Epithelial cell of esophagus (primary cell): ENCODE data around the gene ATP2A1.
"Not testable (repeated sequence)": the region's sequence is repeated elsewhere in the genome, so short reads cannot be mapped to it uniquely, and the experiment has no call there.

Experiments used
- DNase-seq: peaks from one replicate; pipeline ENCODE4 v3.0.0; 2010; ENCODE audit warnings: low read depth
- H3K4me3 ChIP-seq: 2 replicates; pipeline ENCODE4 v1.5.1; 2011; ENCODE audit warnings: mild to moderate bottlenecking, low read length, control low read depth
- TF ChIP-seq, protein P1 (sequence below): IDR thresholded peaks from 2 replicates; pipeline ENCODE4 v1.5.1; 2011; ENCODE audit warnings: low read depth, mild to moderate bottlenecking, low read length, control low read depth, inconsistent platforms; ENCODE audit not compliant: insufficient read depth; ENCODE audit errors: missing control alignments

ATP2A1 gene

DNA sequence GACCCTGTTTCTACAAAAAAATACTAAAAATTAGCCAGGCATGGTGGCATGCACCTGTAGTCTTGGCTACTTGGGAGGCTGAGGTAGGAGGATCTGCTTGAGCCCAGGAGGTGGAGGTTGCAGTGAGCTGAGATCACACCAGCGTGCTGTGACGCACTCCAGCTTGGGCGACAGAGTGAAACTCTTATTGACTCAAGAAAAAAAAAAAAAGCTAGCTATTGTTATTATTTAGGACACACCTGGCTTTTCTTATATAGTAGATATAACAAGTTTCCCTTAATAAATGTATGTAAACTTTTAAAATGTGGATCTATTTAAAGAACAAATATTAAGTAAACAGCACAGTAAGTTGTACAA, 44.9 kb downstream of the ATP2A1 start:
- no peak overlapping the region for H3K4me3 ChIP-seq
- DNase-seq = no peak
- TF ChIP-seq, protein P1, sequence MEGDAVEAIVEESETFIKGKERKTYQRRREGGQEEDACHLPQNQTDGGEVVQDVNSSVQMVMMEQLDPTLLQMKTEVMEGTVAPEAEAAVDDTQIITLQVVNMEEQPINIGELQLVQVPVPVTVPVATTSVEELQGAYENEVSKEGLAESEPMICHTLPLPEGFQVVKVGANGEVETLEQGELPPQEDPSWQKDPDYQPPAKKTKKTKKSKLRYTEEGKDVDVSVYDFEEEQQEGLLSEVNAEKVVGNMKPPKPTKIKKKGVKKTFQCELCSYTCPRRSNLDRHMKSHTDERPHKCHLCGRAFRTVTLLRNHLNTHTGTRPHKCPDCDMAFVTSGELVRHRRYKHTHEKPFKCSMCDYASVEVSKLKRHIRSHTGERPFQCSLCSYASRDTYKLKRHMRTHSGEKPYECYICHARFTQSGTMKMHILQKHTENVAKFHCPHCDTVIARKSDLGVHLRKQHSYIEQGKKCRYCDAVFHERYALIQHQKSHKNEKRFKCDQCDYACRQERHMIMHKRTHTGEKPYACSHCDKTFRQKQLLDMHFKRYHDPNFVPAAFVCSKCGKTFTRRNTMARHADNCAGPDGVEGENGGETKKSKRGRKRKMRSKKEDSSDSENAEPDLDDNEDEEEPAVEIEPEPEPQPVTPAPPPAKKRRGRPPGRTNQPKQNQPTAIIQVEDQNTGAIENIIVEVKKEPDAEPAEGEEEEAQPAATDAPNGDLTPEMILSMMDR = no peak

GRCh38 chr16:28923652-28924398, 45.5 kb downstream of the ATP2A1 start:
- peak; percentile 31 for DNase-seq
- TF ChIP-seq, protein P1 = no peak
- H3K4me3 ChIP-seq = peak overlapping the region; percentile 67

DNA sequence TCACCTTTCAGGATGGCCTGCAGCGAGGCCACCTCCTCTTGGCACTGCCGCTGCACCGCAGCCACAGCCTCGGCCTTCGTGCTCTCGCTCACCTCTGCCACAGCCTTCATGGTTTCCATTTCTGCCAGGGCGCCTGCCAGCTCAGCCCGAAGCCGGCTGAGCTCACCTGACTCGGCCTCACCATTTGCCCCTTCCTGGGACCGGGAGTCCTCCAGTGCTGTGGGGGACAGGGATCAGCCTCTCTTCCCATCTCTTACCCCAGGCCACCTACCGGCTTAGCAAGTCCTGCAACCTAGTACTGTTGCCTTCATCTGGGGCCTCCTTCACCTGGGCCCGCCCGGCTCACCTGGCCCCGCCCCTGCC, 46.1 kb downstream of the ATP2A1 start:
- DNase-seq = no peak
- H3K4me3 ChIP-seq = peak overlapping the region; percentile 67
- TF ChIP-seq, protein P1 = peak; percentile 57

DNA sequence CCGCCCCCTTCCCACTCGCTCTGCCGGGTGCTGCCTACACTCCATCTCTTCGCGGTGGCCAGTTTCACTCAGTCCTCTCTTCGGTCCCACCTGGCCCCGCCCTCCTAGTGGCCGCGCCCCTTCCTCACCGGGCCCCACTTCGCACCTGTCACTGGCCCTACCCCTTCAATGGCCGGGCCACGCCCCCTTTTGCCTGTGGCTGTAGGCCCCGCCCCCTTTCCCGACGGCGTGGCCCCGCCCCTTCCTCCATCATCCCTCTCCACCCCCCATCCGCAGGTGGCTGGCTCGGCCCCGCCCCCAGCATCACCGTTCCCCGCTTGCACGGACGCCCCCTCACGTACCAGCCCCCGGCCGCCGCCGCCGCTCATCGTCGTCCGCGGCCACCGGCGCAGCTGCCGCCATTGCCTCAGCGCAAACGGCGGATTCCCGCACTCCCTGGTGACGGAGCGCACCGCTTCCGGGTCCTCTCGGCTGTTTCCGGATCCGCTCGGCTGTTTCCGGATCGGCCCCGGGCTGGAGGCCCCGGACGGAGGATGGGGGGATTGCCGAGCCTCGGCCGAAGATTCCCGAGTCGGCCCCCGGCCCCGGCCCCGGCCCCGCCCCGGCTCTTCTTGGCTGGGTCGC, 46.6 kb downstream of the ATP2A1 start, which contains the start of gene RABEP2:
Gene RABEP2 (minus strand): TSS at position 477 of the 624 bp plus-strand sequence. CDS start 75 bp downstream, at position 402.
- peak within 1 kb of the TSS; percentile 76 for H3K4me3 ChIP-seq
- TF ChIP-seq, protein P1 = no peak
- peak; percentile 99 for DNase-seq

GRCh38 chr16:28925386-28926228, 47.3 kb downstream of the ATP2A1 start:
- peak; percentile 81 for DNase-seq

GRCh38 chr16:28926284-28926683, 48.0 kb downstream of the ATP2A1 start:
- not testable (repeated sequence) for DNase-seq, H3K4me3 ChIP-seq

More at GRCh38 chr16:28925386-28926228, 47.3 kb downstream of the ATP2A1 start:
- TF ChIP-seq, protein P1 = no peak
- H3K4me3 ChIP-seq = peak overlapping the region; percentile 76

DNA sequence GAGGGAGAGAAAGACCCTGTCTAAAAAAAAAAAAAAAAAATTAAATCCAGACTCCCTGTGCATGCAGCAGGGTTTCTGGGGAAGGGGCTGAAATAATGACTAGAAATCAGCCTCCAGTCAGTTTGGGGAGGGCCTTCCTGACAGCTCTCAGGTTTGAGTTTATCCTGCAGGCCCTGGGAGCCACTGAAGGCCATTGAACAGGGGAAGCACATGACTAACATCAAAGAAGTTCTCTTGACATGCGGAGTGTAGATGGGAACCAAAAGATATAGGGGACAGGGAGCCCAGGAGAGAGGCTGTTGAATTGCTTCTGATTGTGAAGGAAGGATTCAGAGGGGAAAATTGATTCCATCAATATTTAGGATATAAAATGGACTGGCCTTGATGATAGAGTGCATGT, 49.5 kb downstream of the ATP2A1 start:
- no peak overlapping the region for H3K4me3 ChIP-seq
- TF ChIP-seq, protein P1 = no peak
- no peak for DNase-seq
